GM21515 (cell line): ENCODE results near the gene ACTA2.

Source experiments
- ATAC-seq: cut with Tn5 transposase; IDR thresholded peaks from one replicate; pipeline ENCODE4 v1.9.1; 2021; ENCODE audit not compliant: unreplicated experiment

The ACTA2 gene

DNA sequence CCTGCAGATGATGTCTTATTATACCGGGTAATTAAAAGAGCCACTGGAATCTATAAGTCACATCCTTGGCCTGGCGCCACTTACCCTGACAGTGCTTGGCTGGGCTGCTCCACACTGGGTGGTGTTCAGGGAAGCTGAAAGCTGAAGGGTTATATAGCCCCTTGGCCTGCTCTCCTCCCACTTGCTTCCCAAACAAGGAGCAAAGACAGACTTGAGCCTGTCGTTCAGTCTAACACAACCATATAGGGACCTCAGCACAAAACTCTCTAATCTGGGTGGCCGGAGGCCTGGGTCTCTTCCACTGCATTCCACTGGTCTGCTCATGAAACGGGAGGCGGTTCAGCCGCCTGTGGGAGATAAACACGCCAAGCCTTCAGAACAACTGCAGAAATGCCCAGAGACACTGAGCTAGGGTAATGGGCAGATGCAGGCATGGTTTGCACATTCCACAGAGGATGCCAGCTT is at the start of gene ACTA2:
Gene ACTA2, minus strand, starts transcription at position 127 of the 465 bp plus-strand sequence. CDS start 3,843 bp downstream, outside the sequence.
- no peak for ATAC-seq

DNA sequence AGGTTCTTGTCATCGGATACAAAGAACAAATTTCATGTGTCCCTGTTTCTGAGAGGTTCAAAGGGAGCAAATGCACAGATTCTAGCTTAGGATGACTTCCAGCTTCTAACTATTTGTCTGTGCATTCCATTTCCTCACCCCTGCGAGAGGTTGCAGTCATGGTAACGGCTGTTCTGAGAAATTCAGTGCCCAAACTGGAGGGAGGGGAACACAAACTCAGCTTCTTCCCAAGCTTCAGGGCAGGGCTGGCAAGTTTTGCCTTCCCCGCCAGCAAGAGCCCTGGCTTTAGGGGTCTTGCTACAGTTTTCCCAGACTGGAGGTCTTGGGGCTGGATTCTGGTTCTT is 49.1 kb upstream of the ACTA2 start:
- ATAC-seq, result peak; percentile 5

DNA sequence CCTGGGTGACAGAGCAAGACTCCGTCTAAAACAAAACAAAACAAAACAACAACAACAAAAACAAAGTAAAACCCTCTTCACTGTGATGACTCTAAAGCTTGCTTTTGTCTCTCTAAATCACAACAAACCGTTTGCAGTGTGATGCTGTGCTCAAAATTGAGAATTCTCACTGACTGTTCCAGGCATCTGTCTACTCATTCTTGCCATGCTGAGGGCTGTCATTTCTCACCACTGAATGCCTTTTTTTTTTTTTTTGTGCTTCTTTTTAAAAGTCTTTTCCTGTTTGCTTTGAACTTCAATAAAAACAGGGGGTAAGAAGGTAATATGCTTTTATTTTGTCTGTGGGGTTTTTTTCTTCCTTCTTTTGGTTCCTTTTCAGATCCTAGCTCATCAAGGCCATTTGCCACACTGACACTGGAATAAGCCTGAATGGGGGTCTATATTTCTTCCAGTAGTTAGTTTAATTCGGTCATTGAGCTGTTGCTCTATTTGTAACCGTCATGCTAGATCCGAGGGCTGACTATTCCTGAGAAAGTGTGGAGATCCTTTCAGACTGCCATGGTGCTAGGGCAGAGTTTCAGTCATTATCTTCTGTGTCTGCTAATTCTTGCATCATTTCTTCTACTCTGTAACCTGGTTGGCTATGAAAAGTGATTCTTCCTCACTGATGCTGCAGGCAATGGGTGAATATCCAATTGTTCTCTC is 48.6 kb upstream of the ACTA2 start:
- peak; percentile 40 for ATAC-seq

DNA sequence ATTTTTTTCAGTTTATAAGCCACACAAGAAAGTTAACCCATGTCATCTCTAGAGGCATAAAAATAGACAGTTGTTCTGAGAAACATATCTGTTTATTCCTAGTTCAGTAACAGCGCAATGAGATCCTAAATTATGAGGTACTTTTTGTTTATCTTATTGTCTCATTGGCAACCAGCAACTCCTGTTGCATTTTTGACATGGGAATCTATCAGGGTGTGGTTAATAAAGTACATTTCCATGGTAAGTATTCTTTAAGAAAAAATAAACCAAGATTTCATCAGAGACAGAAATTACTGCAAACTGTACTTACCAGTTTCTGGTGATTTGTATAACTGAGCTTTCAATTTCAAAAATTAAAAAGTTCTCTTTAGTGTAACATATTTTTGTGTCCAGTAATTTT is 47.1 kb upstream of the ACTA2 start:
- no peak for ATAC-seq

DNA sequence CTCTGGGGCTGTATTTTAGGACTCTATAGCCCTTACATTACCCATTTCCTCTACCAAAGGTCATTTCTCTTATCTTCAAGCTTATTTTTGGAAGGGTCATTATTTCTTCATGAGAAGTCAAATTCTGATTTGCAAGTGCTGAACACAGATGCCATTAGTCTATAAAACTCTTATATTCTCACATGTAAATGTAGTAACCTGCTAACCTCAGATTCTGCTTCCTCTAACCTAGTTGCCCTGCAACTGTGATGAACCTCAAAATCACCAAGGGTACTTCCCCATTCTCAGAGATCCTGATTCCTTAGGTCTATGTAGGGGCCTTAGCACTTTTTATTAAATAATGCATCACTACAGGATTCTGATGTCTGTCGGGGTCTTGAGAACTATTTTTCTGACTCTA is 44.4 kb upstream of the ACTA2 start:
- ATAC-seq, result no peak

DNA sequence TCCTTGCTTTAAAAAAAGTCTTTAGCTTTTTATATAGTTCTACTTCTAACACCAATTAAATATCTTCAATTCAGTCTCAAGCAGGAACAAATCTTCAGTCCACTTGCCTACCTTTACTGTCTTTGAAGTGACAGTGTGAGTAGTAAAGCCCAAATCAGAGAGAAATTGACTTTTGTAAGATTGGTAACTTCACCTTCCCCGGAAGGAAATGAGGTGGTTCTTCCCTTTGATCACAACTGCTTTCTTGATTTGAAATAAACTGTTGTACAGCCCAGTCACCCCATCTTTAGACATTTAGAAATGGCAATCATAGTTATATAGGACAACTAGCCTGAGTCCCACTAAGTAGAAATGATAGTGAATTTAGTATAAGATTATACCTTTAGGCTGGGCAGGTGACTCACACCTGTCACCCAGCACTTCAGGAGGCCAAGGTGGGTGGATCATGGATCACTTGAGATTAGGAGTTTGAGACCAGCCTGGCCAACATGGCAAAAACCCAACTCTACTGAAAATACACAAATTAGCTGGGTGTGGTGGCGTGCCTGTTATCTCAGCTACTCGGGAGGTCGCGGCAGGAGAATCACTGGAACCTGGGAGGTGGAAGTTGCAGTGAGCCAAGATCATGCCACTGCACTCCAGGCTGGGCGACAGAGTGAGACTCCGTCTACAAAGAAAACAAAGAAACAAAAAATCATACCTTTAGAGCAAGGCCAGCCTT is 42.7 kb upstream of the ACTA2 start:
- no peak for ATAC-seq

DNA sequence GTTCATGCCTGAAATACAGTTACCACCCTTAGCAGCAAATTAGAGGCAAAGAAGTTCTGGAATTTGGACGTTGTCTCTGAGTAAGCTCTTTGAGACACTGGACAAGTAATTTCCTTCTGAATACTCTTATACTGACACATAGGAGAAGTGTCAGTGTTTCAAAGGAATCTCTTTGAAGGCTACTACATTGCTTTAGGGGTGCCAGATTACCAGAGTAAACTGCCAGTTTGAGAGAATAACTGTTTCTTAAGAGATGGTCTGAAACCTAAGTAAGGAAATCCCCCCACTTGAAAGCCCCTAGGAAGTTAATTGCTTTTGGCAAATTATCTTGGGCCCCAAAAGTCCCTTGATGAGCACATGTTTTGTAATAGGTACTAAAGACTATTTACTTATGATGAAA is 41.4 kb upstream of the ACTA2 start:
- no peak for ATAC-seq

DNA sequence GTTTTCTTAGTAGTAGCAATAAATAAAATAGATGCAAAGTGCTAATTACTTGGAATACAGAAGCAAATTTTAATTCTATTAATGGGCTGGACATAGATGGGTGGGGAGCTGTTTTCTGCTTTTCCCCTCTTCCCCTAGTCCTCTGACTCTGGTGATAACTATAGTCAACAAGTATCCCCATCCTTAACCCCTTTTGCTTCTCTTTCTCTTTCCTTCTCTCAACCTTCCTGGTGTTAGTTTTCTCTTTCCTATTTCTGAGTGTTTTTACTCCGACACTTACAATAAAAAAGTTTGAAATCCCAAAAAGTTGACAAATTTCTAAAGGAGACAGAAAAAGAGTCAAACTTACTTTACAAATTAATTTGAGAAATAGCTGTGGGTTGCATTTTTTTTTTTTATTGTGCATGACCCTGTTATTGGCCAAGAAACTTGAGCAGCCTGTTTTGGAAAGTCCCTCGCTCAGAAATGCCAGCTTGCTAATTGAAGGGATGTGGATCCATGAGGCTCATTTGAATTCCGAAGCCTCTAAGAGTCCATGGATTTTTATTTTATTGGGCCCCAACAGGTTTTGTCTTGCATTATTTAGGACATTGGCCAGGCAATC is 40.5 kb upstream of the ACTA2 start:
- ATAC-seq, result no peak

DNA sequence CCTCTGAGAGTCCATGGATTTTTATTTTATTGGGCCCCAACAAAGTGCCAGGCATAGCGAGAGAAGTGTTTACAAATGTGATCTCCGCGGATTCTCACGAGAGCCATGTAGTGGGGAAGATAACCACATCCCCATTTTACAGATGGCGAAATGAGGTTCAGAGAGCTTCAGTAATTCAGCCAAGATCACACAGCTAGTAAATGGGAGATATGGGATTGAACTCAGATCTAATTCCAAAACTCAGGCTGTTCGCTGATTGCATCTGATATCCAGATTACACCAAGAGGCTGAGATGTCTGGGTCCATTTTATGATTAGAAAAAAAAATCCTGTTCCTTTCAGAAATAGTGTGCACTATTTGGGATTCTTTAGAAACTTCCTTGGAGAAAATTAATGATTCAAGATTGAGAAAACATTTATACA is 39.3 kb upstream of the ACTA2 start:
- ATAC-seq, result no peak

DNA sequence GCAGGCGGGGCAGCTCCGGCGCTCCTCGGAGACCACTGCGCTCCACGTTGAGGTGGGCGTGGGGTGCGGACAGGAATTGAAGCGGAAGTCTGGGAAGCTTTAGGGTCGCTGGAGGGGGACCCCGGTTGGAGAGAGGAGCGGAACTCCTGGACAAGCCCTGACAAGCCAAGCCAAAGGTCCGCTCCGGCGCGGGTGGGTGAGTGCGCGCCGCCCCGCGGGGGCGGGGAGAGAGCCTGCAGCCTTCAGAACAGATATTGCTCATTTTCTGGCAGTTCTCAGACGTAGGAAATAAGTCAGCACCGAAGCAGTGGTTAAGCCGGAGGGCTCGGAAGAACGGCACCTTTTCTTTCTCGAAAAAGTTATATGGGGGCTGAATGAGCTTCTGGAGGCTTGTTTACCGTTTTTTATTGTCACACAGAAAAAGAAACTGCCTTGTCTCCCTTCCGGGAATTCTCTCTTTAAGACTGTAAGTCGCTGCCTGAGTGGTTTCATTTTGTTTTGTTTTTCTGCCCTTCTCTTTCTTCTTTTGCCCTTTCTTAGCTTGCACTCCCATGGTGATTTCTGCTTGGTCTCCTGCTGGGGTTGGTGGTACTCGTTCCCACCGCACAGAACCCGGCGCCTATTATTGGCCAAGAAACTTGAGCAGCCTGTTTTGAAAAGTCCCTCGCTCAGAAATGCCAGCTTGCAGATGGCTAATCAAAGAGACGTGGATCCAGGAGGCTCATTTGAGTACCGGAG is 38.8 kb upstream of the ACTA2 start:
- peak; percentile 34 for ATAC-seq

DNA sequence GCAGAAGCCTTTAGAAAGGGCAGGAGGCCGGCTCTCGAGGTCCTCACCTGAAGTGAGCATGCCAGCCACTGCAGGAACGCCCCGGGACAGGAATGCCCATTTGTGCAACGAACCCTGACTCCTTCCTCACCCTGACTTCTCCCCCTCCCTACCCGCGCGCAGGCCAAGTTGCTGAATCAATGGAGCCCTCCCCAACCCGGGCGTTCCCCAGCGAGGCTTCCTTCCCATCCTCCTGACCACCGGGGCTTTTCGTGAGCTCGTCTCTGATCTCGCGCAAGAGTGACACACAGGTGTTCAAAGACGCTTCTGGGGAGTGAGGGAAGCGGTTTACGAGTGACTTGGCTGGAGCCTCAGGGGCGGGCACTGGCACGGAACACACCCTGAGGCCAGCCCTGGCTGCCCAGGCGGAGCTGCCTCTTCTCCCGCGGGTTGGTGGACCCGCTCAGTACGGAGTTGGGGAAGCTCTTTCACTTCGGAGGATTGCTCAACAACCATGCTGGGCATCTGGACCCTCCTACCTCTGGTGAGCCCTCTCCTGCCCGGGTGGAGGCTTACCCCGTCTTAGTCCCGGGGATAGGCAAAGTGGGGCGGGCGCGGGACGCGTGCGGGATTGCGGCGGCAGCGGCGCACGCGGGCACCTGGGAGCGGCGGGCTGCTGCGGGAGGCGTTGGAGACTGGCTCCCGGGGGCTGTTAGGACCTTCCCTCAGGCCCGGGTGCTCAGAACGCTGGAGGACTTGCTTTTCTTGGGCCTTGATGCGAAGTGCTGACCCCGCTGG is 38.0 kb upstream of the ACTA2 start, which contains the start of gene FAS:
Gene FAS, plus strand, starts transcription at position 415 of the 777 bp plus-strand sequence. Its CDS starts 79 bp downstream, at position 494.
- ATAC-seq, result peak; percentile 50

DNA sequence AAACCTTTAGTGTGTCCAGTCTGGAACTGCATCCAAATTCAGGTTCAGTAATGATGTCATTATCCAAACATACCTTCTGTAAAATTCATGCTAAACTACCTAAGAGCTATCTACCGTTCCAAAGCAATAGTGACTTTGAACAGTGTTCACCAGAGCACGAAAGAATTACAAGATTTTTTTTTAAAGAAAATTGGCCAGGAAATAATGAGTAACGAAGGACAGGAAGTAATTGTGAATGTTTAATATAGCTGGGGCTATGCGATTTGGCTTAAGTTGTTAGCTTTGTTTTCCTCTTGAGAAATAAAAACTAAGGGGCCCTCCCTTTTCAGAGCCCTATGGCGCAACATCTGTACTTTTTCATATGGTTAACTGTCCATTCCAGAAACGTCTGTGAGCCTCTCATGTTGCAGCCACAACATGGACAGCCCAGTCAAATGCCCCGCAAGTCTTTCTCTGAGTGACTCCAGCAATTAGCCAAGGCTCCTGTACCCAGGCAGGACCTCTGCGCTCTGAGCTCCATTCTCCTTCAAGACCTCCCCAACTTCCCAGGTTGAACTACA is 37.3 kb upstream of the ACTA2 start:
- ATAC-seq, result peak; percentile 4

DNA sequence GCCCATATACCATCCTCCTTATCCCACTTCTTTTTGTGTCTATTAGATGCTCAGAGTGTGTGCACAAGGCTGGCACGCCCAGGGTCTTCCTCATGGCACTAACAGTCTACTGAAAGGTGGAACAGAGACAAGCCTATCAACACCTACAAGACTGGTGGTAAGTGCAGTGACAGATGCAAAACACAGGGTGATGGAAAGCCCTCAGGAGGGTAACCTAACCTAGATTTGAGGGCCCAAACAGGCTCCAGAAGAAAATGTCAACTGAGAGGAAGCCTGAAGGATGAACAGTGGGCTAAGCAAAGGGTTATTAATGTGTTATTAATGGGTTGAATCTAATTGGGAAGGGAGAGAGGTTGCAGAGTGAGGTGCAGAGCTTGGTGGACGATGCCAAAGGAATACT is 36.9 kb upstream of the ACTA2 start:
- no peak for ATAC-seq

DNA sequence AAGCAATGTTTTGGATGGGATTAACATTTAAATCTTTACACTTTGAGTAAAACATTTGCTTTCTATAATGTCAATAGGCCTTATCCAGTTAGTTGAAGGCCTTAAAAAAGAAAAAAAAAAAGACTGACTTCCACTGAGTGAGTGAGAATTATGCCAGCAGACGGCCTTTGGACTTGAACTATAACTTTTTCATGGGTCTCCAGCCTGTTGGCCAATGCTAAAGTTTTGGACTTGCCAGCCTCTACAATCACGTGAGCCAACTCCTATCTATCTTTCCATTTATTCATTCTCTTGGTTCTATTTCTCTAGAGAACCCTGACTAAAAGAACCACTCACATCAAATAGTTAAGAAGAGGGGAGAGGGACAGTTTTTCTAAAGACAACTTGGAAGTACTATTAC is 35.3 kb upstream of the ACTA2 start:
- no peak for ATAC-seq

DNA sequence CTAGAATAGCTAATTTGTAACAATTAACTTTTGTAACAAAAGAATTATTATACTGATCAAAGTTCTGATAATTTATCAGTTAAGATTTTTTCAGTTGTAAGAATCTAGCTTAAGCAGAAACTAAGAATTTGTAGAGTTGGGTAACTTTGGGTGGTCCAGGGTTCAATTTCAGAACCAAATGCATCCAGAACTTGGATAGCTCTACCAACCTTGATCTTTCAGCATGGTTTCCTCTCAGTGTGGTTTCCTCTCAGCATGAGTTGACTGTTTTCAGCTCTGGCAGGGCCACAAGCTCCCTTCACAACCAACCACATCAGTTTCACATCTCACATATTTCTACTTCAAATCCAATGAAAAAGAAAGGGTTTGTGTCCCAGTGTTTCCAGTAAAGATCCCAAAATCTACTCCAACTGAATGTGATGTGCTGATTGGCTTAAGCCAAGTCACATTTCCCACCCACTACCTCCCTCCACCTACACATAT is 34.7 kb upstream of the ACTA2 start:
- ATAC-seq, result no peak

DNA sequence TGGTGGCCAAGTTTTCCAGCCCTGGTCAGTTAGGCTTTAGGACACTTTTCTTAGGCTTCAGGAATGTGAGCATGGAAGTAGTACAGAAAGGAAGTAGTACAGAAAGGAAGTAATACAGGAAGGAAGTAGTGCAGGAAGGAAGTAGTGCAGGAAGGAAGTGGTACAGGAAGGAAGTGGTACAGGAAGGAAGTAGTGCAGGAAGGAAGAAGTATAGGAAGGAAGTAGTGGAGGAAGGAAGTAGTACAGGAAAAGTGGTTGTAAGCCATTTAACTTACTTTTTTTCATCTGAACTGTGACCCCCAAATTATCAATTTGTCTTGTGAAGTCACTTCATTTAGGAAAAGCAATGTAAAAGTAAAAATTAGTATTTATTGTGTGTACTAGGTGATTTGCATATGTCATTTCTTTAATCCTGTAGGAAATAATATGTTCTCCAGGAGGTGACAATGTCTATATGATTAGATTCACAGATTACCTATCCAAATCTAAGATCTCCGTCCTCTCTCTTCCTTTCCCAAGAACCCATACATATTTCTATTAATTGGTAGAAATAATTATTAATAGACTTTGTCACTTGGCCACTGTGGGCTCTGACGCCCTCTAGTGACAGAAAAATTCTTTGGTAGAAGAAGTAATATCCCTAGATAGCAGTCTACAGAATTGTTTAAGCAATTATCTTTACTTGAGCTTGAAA is 34.1 kb upstream of the ACTA2 start:
- ATAC-seq, result no peak

DNA sequence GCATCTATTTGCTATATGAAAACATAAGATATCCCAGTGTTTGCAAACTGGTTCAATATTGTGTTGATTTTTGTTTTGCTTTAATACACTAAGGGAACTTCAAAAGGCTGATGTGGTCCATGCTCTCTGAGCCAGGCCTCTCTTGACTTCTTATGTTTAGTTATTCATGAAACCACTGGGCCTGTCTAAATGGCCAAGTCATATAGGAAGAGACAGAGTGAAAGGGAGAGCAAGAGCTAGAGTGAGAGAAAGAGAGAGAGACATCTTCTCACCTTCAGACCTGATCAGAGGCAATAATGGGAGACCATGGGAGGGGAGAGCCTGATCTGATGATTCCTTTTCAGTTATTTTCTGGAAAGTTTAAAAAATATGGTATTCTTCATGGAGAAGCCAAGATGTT is 32.0 kb upstream of the ACTA2 start:
- no peak for ATAC-seq

DNA sequence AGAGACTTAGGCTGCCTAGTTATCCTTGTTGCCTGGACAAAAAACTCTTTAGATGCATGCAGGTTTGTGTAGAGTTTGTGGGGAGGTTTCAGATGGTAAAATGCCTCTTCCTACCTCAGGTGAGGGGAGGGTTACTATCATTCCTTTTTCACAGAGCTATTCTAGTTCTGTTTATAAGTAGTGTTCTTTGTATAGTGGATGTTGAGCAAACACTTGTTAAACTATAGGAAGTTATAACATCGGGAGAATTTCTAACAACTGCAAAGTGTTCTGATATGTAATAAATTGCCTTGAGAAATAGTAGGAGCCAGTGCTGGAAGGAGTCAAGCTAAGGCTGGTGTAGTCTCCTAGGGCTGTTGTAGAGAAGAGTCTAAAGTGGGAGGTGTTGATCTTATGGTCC is 31.4 kb upstream of the ACTA2 start:
- no peak for ATAC-seq

DNA sequence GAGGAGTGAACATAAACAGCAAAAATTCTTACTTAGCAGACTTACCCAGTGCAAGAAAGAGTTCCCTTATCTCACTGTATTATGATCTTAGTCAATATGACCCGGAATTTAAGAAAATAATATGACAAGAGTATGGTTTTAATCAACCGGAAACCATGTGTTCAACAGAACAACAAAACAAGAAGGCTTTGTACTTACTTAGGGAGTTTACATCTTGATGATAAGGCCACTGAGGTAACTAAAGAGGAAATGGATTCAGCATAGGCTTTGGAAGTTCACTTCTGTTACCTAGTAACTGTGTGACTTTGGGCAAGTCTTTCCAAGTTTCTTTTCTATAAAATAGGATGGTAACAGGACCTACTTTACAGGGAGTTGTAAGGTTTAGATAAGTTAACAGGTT is 30.6 kb upstream of the ACTA2 start:
- no peak for ATAC-seq

DNA sequence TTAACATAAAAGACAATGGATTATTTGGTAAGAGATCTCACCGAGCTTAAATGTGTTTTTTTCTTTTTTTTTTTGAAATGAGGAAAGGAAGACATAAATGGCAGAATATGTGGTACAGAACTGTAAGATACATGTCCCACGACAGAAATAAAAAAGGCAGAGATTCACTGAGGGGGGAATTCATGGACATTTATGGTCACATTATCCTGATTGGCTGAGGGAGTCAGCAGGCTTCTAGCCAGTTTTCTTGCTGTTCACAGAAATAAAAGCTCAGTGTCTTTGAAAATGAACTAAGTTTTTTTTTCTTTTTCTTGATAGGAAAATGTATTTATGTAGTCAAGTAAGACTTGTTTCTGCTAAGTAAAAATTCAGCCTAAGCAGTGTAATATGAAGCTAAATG is 29.8 kb upstream of the ACTA2 start:
- ATAC-seq, result no peak
